Activated CD4-positive, alpha-beta T cell treated with anti-CD3 and anti-CD28 coated beads, Interleukin-2, Interleukin-4, amounts not matched to agents 100 ng/mL and 50 ng/mL, durations not matched to agents 16 hours and 8 hours (primary cell): ENCODE data around the gene RNF167.

Experiments used
- DNase-seq: peaks from one replicate; pipeline ENCODE4 v3.0.0-alpha.2; 2020; ENCODE audit warnings: low spot score

The RNF167 gene

GRCh38 chr17:4939796-4940554 lies at the start of gene RNF167, which contains the start of gene SLC25A11:
Gene RNF167 (plus strand): TSS chr17:4940268. CDS start chr17:4940910, 642 bp downstream.
Gene SLC25A11 (minus strand): TSS chr17:4940046. CDS start chr17:4939910, 136 bp downstream.
- DNase-seq, result peak; percentile 99

GRCh38 chr17:4891411-4892410 lies 48.4 kb upstream of the RNF167 start:
- no peak for DNase-seq

GRCh38 chr17:4892499-4893221 lies 47.4 kb upstream of the RNF167 start:
- DNase-seq, result no peak

GRCh38 chr17:4893272-4893671 lies 46.8 kb upstream of the RNF167 start:
- no peak for DNase-seq

- DNase-seq, result no peak
These were observed 46.1 kb upstream of the RNF167 start for GRCh38 chr17:4893721-4894560.

- no peak for DNase-seq
These were observed 44.9 kb upstream of the RNF167 start for GRCh38 chr17:4895121-4895520.

GRCh38 chr17:4895657-4896331 lies 44.3 kb upstream of the RNF167 start:
- DNase-seq, result no peak

GRCh38 chr17:4896332-4897197 lies 43.5 kb upstream of the RNF167 start:
- no peak for DNase-seq

GRCh38 chr17:4897198-4897687 lies 42.8 kb upstream of the RNF167 start:
- no peak for DNase-seq

- DNase-seq, result no peak
These were observed 42.3 kb upstream of the RNF167 start for GRCh38 chr17:4897785-4898184.

GRCh38 chr17:4898351-4898750 lies 41.7 kb upstream of the RNF167 start:
- no peak for DNase-seq

GRCh38 chr17:4898927-4899326 lies 41.1 kb upstream of the RNF167 start:
- DNase-seq, result no peak

GRCh38 chr17:4899341-4900230 lies 40.5 kb upstream of the RNF167 start, which contains the start of gene C17orf107:
Gene C17orf107 (plus strand): TSS chr17:4899536. CDS start chr17:4899763, 227 bp downstream.
- peak; percentile 76 for DNase-seq

- peak; percentile 42 for DNase-seq
These were observed 39.6 kb upstream of the RNF167 start for GRCh38 chr17:4900231-4901107.

- no peak for DNase-seq
These were observed 38.9 kb upstream of the RNF167 start for GRCh38 chr17:4901108-4901647.

GRCh38 chr17:4901648-4902344 lies 38.3 kb upstream of the RNF167 start:
- DNase-seq, result no peak
